Measurements from ENCODE around the gene SUSD5.
"Not testable (repeated sequence)": the region's sequence is repeated elsewhere in the genome, so short reads cannot be mapped to it uniquely, and the experiment has no call there.

The SUSD5 gene

GRCh38 chr3:33146791-33147445, 71.7 kb downstream of the SUSD5 start:
- DNase-seq = peak; percentile 28

GRCh38 chr3:33145901-33146580, 72.6 kb downstream of the SUSD5 start:
- no peak for DNase-seq

- DNase-seq = no peak
Observed at GRCh38 chr3:33145221-33145900, 73.2 kb downstream of the SUSD5 start.

GRCh38 chr3:33144433-33144832, 74.2 kb downstream of the SUSD5 start:
- peak; percentile 43 for DNase-seq

GRCh38 chr3:33141006-33141405, 77.6 kb downstream of the SUSD5 start:
- no peak for DNase-seq

GRCh38 chr3:33139996-33140395, 78.6 kb downstream of the SUSD5 start:
- no peak for DNase-seq

- not testable (repeated sequence) for DNase-seq
Observed at GRCh38 chr3:33139006-33139623, 79.5 kb downstream of the SUSD5 start.

DNA sequence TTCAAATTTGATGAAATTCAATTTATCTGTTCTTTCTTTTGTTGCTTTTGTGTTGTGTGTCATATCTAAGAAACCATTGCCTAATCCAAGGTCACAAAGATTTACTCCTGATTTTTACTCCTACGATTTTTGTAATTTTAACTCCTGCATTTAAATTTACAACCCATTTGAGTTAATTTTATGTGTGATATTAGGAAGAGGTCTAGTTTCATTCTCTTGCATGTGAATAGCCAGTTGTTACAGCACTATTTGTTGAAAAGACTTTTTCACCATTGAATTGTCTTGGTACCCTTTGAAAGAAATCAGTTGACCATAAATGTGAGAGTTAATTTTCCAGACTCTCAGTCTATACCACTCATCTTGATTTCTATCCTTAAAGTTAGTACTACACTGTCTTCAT, 80.9 kb downstream of the SUSD5 start:
- no peak for DNase-seq

DNA sequence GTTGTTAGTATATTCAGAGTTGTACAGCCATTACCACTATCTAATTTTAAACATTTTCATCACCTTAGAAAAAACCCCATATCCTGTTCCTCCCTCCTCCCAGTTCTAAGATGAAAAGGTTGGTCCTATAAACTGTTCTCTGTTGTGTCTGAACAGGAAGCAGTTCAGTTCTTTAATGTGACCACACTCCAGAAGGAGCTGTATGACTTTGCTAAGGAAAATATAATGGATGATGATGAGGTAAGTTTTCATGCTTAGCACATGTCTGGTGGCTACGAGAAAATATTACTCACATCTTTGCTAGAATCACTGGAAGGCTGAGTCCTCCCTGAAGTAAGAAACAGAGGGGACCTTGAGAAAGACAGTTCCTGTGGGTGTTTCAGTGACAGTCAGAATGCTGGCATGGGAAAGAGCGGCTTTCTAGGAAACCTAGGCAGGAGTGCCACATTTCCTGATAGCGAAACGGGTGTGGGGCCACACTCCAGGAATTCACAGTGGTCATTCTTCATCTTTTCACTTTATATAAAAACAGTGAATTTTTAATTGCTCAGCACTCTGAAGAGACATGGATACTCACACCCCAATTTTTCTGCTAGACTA, 84.5 kb downstream of the SUSD5 start:
- no peak for DNase-seq

DNA sequence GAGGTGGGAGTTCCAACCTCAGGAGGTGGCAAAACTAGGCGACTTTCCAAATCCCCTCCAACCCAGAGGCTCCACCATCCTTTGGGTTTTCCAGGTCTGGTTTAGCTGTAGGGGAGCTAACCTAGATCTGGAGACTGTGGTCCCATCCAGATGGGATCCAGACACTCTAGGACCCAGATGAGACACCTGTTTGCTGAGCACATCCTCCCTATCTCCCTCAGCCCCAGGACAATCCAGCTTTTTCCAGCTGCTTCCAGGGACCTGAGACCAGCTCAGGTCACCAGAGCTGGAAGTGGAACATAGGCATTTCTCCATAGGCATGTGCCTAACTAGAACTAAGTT, 86.6 kb downstream of the SUSD5 start:
- DNase-seq = no peak

GRCh38 chr3:33131331-33132018, 87.1 kb downstream of the SUSD5 start:
- peak; percentile 79 for DNase-seq

DNA sequence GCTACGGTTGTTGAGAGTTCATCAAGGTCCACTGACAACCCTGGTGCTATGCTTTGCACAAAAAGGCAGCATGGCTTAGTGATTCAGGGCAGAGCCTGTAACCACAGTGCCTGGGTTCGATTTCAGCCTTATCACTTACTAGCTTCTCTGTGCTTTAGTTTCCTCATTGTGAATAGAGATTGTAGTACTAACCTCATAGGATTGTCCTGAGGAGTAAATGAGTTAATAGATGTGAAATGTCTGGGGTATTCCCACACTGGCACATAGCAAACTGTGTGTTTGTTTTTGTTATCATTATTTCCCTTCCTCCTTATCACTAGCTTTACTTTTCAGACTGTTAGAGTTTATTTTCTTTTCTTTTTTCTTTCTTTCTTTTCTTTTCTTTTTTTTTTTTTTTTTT, 88.5 kb downstream of the SUSD5 start:
- peak; percentile 19 for DNase-seq

DNA sequence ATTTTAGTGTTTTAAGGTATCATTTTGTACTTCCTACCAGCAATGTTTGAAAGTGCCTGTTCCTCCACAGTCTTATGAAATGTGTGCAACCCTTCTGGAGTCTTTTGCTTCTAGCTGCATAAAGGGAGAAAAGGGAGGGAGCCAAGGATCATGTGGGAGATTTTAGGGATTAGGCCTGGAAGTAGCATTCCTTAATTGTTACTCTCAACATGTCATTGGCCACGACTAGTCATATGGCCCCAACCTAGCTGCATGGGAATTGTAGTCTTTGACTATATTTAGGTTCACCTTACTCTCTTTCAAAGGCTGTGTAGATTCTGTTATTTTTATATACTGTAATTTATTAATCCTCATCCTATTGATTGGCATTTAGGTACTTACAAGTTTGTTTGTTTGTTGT, 89.9 kb downstream of the SUSD5 start:
- DNase-seq = no peak

- no peak for DNase-seq
Observed at GRCh38 chr3:33125840-33126239, 92.8 kb downstream of the SUSD5 start.

DNA sequence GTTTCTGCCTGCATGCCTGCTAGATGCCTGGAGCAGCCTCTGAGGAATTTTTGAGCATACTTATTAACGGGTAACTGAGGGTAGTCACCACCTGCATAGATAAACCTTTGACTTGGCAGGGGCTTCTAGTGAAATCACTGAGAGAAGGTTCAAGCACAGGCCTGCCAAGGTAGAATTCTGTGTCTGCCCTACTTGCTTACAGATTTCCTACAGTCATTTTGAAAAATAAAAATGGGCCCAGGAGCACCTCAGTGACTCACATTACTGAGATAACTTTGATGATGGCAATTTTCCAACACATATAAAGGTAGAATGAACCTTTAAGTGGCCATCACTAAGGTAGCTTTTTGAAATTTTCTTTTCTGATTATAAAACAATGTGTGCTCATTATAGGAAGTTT, 94.0 kb downstream of the SUSD5 start:
- no peak for DNase-seq

- DNase-seq = peak; percentile 85
Observed at GRCh38 chr3:33122991-33123390, 95.6 kb downstream of the SUSD5 start.

DNA sequence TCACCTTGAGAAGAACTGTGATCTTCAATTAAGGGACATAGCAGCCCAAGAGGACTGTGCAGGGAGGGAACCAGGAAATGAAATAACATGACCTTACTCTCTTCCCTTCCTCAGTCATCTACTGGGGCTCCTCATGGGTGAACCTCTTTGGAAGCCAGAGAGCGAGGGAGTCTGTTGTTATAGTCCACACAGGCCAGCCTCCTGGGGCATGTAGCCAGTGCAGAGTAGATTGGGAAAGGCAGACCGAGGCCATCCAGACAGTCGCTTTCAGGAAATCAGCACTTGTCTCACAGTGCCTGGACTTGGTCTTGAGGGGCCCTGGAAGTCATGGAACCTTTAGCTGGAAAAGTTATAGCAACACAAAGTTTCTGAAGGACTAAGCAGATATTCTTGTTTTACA, 98.7 kb downstream of the SUSD5 start:
- no peak for DNase-seq

DNA sequence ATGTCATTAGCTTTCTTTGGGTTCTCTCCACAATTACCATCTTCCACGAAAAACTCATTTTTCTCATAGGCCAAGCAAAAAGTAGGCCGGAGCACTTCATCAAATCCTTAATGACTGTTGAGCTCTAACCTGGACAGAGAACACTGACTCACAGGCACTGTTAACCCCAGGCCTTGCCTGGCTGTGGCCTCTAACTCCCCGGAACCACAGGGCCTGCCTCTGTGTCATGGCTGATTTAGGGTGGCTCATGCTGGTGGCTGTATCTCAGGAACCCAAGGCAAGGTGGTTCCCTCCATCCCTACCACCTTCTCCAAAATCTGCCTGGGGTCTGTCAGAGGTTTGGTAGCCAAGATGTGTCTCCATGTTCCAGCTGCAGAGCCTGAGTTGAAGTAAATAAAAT, 101.1 kb downstream of the SUSD5 start:
- DNase-seq = no peak

- DNase-seq = peak; percentile 75
Observed at GRCh38 chr3:33115024-33115768, 103.4 kb downstream of the SUSD5 start.

GRCh38 chr3:33114622-33115023, 104.0 kb downstream of the SUSD5 start:
- DNase-seq = no peak

DNA sequence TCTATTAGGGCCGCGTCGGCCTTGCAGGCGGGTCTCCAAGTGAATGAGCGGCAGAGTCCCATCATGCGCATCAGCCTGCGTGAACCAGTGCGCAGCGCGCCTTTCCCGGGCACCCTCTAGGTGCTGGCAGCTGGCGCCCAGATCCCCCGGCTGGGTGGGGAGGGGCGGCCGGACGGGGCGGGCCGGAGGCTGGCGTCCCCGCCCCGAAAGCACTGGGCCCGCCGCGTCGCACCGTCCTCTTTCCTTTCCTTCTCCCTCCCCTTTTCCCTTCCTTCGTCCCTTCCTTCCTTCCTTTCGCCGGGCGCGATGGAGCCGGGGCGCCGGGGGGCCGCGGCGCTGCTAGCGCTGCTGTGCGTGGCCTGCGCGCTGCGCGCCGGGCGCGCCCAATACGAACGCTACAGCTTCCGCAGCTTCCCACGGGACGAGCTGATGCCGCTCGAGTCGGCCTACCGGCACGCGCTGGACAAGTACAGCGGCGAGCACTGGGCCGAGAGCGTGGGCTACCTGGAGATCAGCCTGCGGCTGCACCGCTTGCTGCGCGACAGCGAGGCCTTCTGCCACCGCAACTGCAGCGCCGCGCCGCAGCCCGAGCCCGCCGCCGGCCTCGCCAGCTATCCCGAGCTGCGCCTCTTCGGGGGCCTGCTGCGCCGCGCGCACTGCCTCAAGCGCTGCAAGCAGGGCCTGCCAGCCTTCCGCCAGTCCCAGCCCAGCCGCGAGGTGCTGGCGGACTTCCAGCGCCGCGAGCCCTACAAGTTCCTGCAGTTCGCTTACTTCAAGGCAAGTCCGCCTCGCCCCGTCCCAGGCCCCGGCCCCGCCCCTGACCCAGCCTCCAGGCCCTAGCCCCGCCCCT, 104.6 kb downstream of the SUSD5 start, which contains the start of gene CRTAP:
TSS of gene CRTAP (plus strand) at position 243 of the 850 bp plus-strand sequence. CDS start at position 307, 64 bp downstream.
- peak; percentile 96 for DNase-seq

Data from hematopoietic multipotent progenitor cell treated with erythropoietin and hydrocortisone succinate and interleukin-3 and kit ligand, for 8 days (in vitro differentiated cells).